8988T (cell line): ENCODE data around the gene NTNG1.

Source experiments
- DNase-seq: peaks from one replicate; pipeline ENCODE4 v3.0.0; 2011

Gene NTNG1

GRCh38 chr1:107344268-107344760 lies 203.5 kb downstream of the NTNG1 start:
- no peak for DNase-seq

GRCh38 chr1:107344836-107345235 lies 204.0 kb downstream of the NTNG1 start:
- no peak for DNase-seq

- DNase-seq, result no peak
These were observed 212.0 kb downstream of the NTNG1 start for GRCh38 chr1:107352850-107353249.

- no peak for DNase-seq
These were observed 216.5 kb downstream of the NTNG1 start for GRCh38 chr1:107357376-107357775.

- no peak for DNase-seq
These were observed 217.9 kb downstream of the NTNG1 start for GRCh38 chr1:107358619-107359327.

GRCh38 chr1:107359472-107360241 lies 218.8 kb downstream of the NTNG1 start:
- no peak for DNase-seq

GRCh38 chr1:107362468-107363140 lies 221.8 kb downstream of the NTNG1 start:
- DNase-seq, result no peak

- no peak for DNase-seq
These were observed 222.3 kb downstream of the NTNG1 start for GRCh38 chr1:107363154-107363553.

- no peak for DNase-seq
These were observed 224.8 kb downstream of the NTNG1 start for GRCh38 chr1:107365527-107366240.

- DNase-seq, result no peak
These were observed 237.6 kb downstream of the NTNG1 start for GRCh38 chr1:107378426-107378825.

- DNase-seq, result no peak
These were observed 238.0 kb downstream of the NTNG1 start for GRCh38 chr1:107378866-107379265.

GRCh38 chr1:107379826-107380225 lies 239.0 kb downstream of the NTNG1 start:
- DNase-seq, result no peak

- no peak for DNase-seq
These were observed 248.9 kb downstream of the NTNG1 start for GRCh38 chr1:107389410-107390396.

GRCh38 chr1:107394301-107394700 lies 253.5 kb downstream of the NTNG1 start:
- DNase-seq, result no peak

- no peak for DNase-seq
These were observed 260.9 kb downstream of the NTNG1 start for GRCh38 chr1:107401704-107402103.

- DNase-seq, result no peak
These were observed 263.9 kb downstream of the NTNG1 start for GRCh38 chr1:107404756-107405155.

- no peak for DNase-seq
These were observed 264.4 kb downstream of the NTNG1 start for GRCh38 chr1:107405236-107405635.

- DNase-seq, result no peak
These were observed 266.2 kb downstream of the NTNG1 start for GRCh38 chr1:107407011-107407410.

GRCh38 chr1:107413546-107413945 lies 272.7 kb downstream of the NTNG1 start:
- DNase-seq, result no peak

GRCh38 chr1:107413951-107414350 lies 273.1 kb downstream of the NTNG1 start:
- DNase-seq, result no peak

- DNase-seq, result no peak
These were observed 273.7 kb downstream of the NTNG1 start for GRCh38 chr1:107414550-107414949.

- DNase-seq, result no peak
These were observed 274.4 kb downstream of the NTNG1 start for GRCh38 chr1:107415241-107415640.
